Measurements from ENCODE around the gene PRKAG2.

Gene PRKAG2

GRCh38 chr7:151847681-151848081 lies 29.2 kb downstream of the PRKAG2 start:
- Histone ChIP-seq H3K27me3 (ENCODE audit: control insufficient read depth, low read length) (peaks cover 8% of the 10 kb centered on the region), H3K9me3 (ENCODE audit: control insufficient read depth, insufficient read depth, low read length) (no peaks in the 10 kb centered on the region), H3K9me2 (replicated peaks; ENCODE audit: control insufficient read depth, low read length) (no peaks in the 10 kb centered on the region), H3K79me2 (ENCODE audit: control insufficient read depth, low read length) (no peaks in the 10 kb centered on the region), H3K27ac (ENCODE audit: low read depth, low read length) (no peak overlapping the region), H4K20me1 (ENCODE audit: control insufficient read depth, insufficient read depth, low read depth, low read length) (no peaks in the 10 kb centered on the region), H3K4me1 (ENCODE audit: control insufficient read depth, low read length) (no peaks in the 10 kb centered on the region), H3K4me2 (ENCODE audit: low read length) (no peak overlapping the region), H3K4me3 (ENCODE audit: low read length) (no peak overlapping the region), H3K36me3 (ENCODE audit: control insufficient read depth, low read length) (no peaks in the 10 kb centered on the region), H3F3A (ENCODE audit: control insufficient read depth, insufficient read depth) (no peaks in the 10 kb centered on the region)
- no peak for TF ChIP-seq CTCF (IDR thresholded peaks at IDR 0.05; ENCODE audit: low read depth, low read length, poor library complexity, severe bottlenecking)
- no peak for TF ChIP-seq EZH2phosphoT487 (IDR thresholded peaks at IDR 0.05; ENCODE audit: borderline replicate concordance, low read length)

- Histone ChIP-seq H3F3A (ENCODE audit: control insufficient read depth, insufficient read depth) (no peaks in the 10 kb centered on the region), H3K9me2 (replicated peaks; ENCODE audit: control insufficient read depth, low read length) (no peaks in the 10 kb centered on the region), H3K4me3 (ENCODE audit: low read length) (no peak overlapping the region), H4K20me1 (ENCODE audit: control insufficient read depth, insufficient read depth, low read depth, low read length) (no peaks in the 10 kb centered on the region), H3K27me3 (ENCODE audit: control insufficient read depth, low read length) (peaks cover 8% of the 10 kb centered on the region), H3K4me2 (ENCODE audit: low read length) (no peak overlapping the region), H3K4me1 (ENCODE audit: control insufficient read depth, low read length) (no peaks in the 10 kb centered on the region), H3K27ac (ENCODE audit: low read depth, low read length) (no peak overlapping the region), H3K79me2 (ENCODE audit: control insufficient read depth, low read length) (no peaks in the 10 kb centered on the region), H3K9me3 (ENCODE audit: control insufficient read depth, insufficient read depth, low read length) (no peaks in the 10 kb centered on the region), H3K36me3 (ENCODE audit: control insufficient read depth, low read length) (no peaks in the 10 kb centered on the region)
- TF ChIP-seq EZH2phosphoT487 (IDR thresholded peaks at IDR 0.05; ENCODE audit: borderline replicate concordance, low read length) (no peak), CTCF (IDR thresholded peaks at IDR 0.05; ENCODE audit: low read depth, low read length, poor library complexity, severe bottlenecking) (no peak)
These were observed 29.8 kb downstream of the PRKAG2 start for GRCh38 chr7:151847136-151847535.

GRCh38 chr7:151845412-151846205 lies 31.3 kb downstream of the PRKAG2 start:
- no peak overlapping the region for H3K27ac ChIP-seq (ENCODE audit: low read depth, low read length)
- no peaks in the 10 kb centered on the region for H3K27me3 ChIP-seq (ENCODE audit: control insufficient read depth, low read length)
- H3K4me3 ChIP-seq (ENCODE audit: low read length), result no peak overlapping the region
- no peaks in the 10 kb centered on the region for H3K4me1 ChIP-seq (ENCODE audit: control insufficient read depth, low read length)
- H3F3A ChIP-seq (ENCODE audit: control insufficient read depth, insufficient read depth), result no peaks in the 10 kb centered on the region
- H3K36me3 ChIP-seq (ENCODE audit: control insufficient read depth, low read length), result no peaks in the 10 kb centered on the region
- no peak overlapping the region for H3K4me2 ChIP-seq (ENCODE audit: low read length)
- no peaks in the 10 kb centered on the region for H3K79me2 ChIP-seq (ENCODE audit: control insufficient read depth, low read length)
- no peaks in the 10 kb centered on the region for H3K9me2 ChIP-seq (replicated peaks; ENCODE audit: control insufficient read depth, low read length)
- H3K9me3 ChIP-seq (ENCODE audit: control insufficient read depth, insufficient read depth, low read length), result peaks cover 3% of the 10 kb centered on the region; the same call in 1 of the 2 replicates
- H4K20me1 ChIP-seq (ENCODE audit: control insufficient read depth, insufficient read depth, low read depth, low read length), result no peaks in the 10 kb centered on the region
- TF ChIP-seq CTCF (IDR thresholded peaks at IDR 0.05; ENCODE audit: low read depth, low read length, poor library complexity, severe bottlenecking) (no peak), EZH2phosphoT487 (IDR thresholded peaks at IDR 0.05; ENCODE audit: borderline replicate concordance, low read length) (no peak)

Data from DOHH2 (cell line).